GM12872 (cell line): ENCODE results near the gene CACNG1.

Experiments used
- CTCF ChIP-seq: IDR thresholded peaks from 3 replicates; pipeline ENCODE4 v1.5.1; 2011; ENCODE audit warnings: low read depth, mild to moderate bottlenecking, low read length, moderate library complexity; ENCODE audit not compliant: insufficient read depth

CACNG1 gene

GRCh38 chr17:67019809-67020208 is 24.5 kb upstream of the CACNG1 start:
- no peak for TF ChIP-seq CTCF

- TF ChIP-seq CTCF, result no peak
Measured at GRCh38 chr17:67020293-67020766, 24.0 kb upstream of the CACNG1 start.

- TF ChIP-seq CTCF, result no peak
Measured at GRCh38 chr17:67021196-67021595, 23.2 kb upstream of the CACNG1 start.

- TF ChIP-seq CTCF, result no peak
Measured at GRCh38 chr17:67021743-67022450, 22.5 kb upstream of the CACNG1 start.

- TF ChIP-seq CTCF, result no peak
Measured at GRCh38 chr17:67022451-67022810, 21.9 kb upstream of the CACNG1 start.

GRCh38 chr17:67024736-67025135 is 19.6 kb upstream of the CACNG1 start:
- TF ChIP-seq CTCF, result no peak

GRCh38 chr17:67025216-67025792 is 19.1 kb upstream of the CACNG1 start:
- no peak for TF ChIP-seq CTCF
